Stomach smooth muscle (tissue), 2 donors: ENCODE data around the gene ZNF407.

Source experiments
- H3K27ac ChIP-seq: one replicate; pipeline ENCODE4 v1.7.0; 2013; ENCODE audit warnings: mild to moderate bottlenecking, low read length, inconsistent platforms
- H3K27me3 ChIP-seq, 2 donors: one replicate each; pipeline ENCODE4 v1.7.0; 2013; ENCODE audit warnings: low read length in 2 of 2; ENCODE audit not compliant: insufficient read depth in 2 of 2, control insufficient read depth in 1 of 2
- H3K36me3 ChIP-seq, 2 donors: one replicate each; pipeline ENCODE4 v1.7.0; 2013; ENCODE audit warnings: low read length in 2 of 2; ENCODE audit not compliant: control insufficient read depth in 2 of 2, insufficient read depth in 2 of 2
- H3K4me1 ChIP-seq: one replicate; pipeline ENCODE4 v1.7.0; 2013; ENCODE audit warnings: low read length; ENCODE audit not compliant: control insufficient read depth, insufficient read depth
- H3K4me3 ChIP-seq, 2 donors: one replicate each; pipeline ENCODE4 v1.7.0; 2013; ENCODE audit warnings: low read length in 2 of 2
- H3K9ac ChIP-seq, 2 donors: one replicate each; pipeline ENCODE4 v1.7.0; 2013; ENCODE audit warnings: low read length in 2 of 2, mild to moderate bottlenecking in 1 of 2
- H3K9me3 ChIP-seq, 2 donors: one replicate each; pipeline ENCODE4 v1.7.0; 2013; ENCODE audit warnings: low read length in 2 of 2; ENCODE audit not compliant: control insufficient read depth in 2 of 2
- donor health status: healthy.
- donor health status: Pancreatic carcinoma.

ZNF407 gene

GRCh38 chr18:75071484-75071785, 473.8 kb downstream of the ZNF407 start:
- peaks cover 0 to 2% of the 10 kb centered on the region in 2 donors for H3K9me3 ChIP-seq
- no peaks in the 10 kb centered on the region for H3K36me3 ChIP-seq
- H3K27ac ChIP-seq: no peak overlapping the region
- H3K9ac ChIP-seq: no peak overlapping the region
- H3K4me1 ChIP-seq: no peaks in the 10 kb centered on the region
- no peak overlapping the region for H3K4me3 ChIP-seq
- no peaks in the 10 kb centered on the region for H3K27me3 ChIP-seq

DNA sequence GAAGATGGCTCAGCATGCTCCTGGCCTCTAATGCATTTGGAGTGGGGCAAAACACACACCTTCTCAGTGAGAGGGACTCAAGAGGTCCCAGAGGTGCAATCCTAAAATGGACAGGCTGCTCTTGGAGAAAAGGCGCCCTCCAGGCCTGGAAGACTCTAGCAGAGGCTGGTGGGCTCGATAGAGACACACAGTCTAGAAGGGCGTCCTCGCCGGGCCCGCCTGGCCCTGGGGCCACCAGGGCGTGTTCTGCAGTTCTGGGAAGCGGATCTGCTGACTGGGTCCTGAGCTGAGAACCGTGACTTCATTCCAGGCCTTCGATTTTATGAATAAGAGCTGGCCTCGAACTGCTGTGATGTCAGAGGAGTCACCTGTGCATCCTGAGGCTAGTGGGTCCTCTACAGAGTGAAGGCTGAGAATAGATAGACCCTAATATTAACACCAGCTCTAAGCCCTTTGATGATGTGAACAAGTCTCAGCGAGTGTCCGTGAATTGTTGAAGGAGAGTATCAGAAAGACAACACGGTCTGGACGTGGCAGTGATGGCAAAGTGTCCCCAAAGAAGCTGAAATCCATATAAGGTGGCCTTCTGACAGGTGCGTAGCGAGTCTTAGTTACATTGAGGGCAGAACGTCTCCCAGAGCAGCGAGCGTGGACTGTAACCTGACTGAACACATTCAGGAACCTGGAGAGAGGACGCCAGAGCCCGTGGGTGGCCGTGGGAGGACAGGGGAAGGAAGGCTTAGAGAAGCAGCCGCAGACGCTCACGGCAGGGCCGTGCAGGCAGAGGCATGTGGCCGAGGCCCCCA, 474.4 kb downstream of the ZNF407 start:
- Histone ChIP-seq H3K4me3 (no peak overlapping the region), H3K27me3 (no peaks in the 10 kb centered on the region), H3K9ac (no peak overlapping the region), H3K27ac (no peak overlapping the region), H3K4me1 (no peaks in the 10 kb centered on the region), H3K36me3 (no peaks in the 10 kb centered on the region), H3K9me3 (peaks cover 0 to 2% of the 10 kb centered on the region in 2 donors)

GRCh38 chr18:75072672-75073371, 475.2 kb downstream of the ZNF407 start:
- no peaks in the 10 kb centered on the region for H3K36me3 ChIP-seq
- H3K9me3 ChIP-seq: peaks cover 0 to 4% of the 10 kb centered on the region in 2 donors

DNA sequence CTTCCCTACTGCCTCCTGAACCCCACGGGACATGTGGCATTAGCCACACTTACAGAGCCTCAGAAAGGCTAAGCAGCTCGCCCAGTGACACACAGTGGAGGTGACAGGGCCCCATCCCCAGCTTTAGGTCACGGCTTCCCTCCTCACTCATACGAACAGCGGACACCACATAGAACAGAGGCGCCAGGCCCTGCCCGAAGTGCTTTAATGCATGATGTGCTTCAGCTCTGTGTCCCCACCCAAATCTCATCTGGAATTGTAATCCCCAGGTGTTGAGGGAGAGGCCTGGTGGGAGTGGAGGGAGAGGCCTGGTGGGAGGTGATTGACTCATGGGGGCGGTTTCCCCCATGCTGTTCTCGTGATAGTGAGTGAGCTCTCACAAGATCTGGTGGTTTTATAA, 476.0 kb downstream of the ZNF407 start:
- H3K27me3 ChIP-seq: no peaks in the 10 kb centered on the region
- no peaks in the 10 kb centered on the region for H3K4me1 ChIP-seq
- H3K36me3 ChIP-seq: no peaks in the 10 kb centered on the region
- no peak overlapping the region for H3K9ac ChIP-seq
- H3K9me3 ChIP-seq: peaks cover 0 to 10% of the 10 kb centered on the region in 2 donors
- H3K4me3 ChIP-seq: no peak overlapping the region
- H3K27ac ChIP-seq: no peak overlapping the region

More at GRCh38 chr18:75072672-75073371, 475.2 kb downstream of the ZNF407 start:
- Histone ChIP-seq H3K27ac (no peak overlapping the region), H3K4me1 (no peaks in the 10 kb centered on the region), H3K9ac (no peak overlapping the region), H3K27me3 (no peaks in the 10 kb centered on the region), H3K4me3 (no peak overlapping the region)

- Histone ChIP-seq H3K27ac (no peak overlapping the region), H3K4me1 (no peaks in the 10 kb centered on the region), H3K36me3 (no peaks in the 10 kb centered on the region), H3K9ac (no peak overlapping the region), H3K9me3 (peaks cover 0 to 8% of the 10 kb centered on the region in 2 donors), H3K27me3 (no peaks in the 10 kb centered on the region), H3K4me3 (no peak overlapping the region)
These were observed 476.7 kb downstream of the ZNF407 start for GRCh38 chr18:75074196-75075015.

GRCh38 chr18:75075016-75075305, 477.3 kb downstream of the ZNF407 start:
- peaks cover 0 to 8% of the 10 kb centered on the region in 2 donors for H3K9me3 ChIP-seq
- H3K9ac ChIP-seq: no peak overlapping the region
- no peak overlapping the region for H3K27ac ChIP-seq
- no peaks in the 10 kb centered on the region for H3K36me3 ChIP-seq
- no peaks in the 10 kb centered on the region for H3K27me3 ChIP-seq
- H3K4me3 ChIP-seq: no peak overlapping the region
- no peaks in the 10 kb centered on the region for H3K4me1 ChIP-seq

GRCh38 chr18:75075429-75075841, 477.8 kb downstream of the ZNF407 start:
- peaks cover 0 to 8% of the 10 kb centered on the region in 2 donors for H3K9me3 ChIP-seq

GRCh38 chr18:75076286-75076685, 478.6 kb downstream of the ZNF407 start:
- Histone ChIP-seq H3K4me1 (no peaks in the 10 kb centered on the region), H3K27me3 (peaks cover 0 to 2% of the 10 kb centered on the region in 2 donors), H3K9ac (no peak overlapping the region), H3K36me3 (no peaks in the 10 kb centered on the region), H3K4me3 (no peak overlapping the region), H3K9me3 (peaks cover 0 to 8% of the 10 kb centered on the region in 2 donors), H3K27ac (no peak overlapping the region)

More at GRCh38 chr18:75075429-75075841, 477.8 kb downstream of the ZNF407 start:
- Histone ChIP-seq H3K4me3 (no peak overlapping the region), H3K4me1 (no peaks in the 10 kb centered on the region), H3K36me3 (no peaks in the 10 kb centered on the region), H3K27me3 (no peaks in the 10 kb centered on the region), H3K9ac (no peak overlapping the region), H3K27ac (no peak overlapping the region)

DNA sequence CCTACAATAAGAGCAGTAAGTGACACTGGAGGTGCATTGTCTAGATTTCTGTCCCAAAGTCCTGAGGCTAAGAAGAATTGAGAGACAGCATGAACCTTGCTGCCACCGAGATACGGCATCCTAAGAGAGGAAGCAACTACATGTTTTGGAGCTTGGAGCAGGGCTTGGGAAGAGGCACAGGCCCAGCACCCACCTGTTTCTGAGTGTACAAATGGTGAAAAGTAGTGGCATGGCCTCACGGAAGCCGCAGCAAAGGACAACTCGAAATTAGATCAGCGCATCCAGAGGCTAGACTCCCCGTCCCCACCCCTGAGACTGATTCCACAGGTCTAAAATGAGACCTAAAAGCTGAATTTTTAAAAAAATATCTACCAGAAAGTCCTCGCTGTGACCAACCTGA, 483.8 kb downstream of the ZNF407 start:
- Histone ChIP-seq H3K27ac (no peak overlapping the region), H3K36me3 (no peaks in the 10 kb centered on the region), H3K4me1 (no peaks in the 10 kb centered on the region), H3K9ac (no peak overlapping the region), H3K9me3 (peaks cover 4 to 17% of the 10 kb centered on the region in 2 donors), H3K27me3 (peaks cover 0 to 2% of the 10 kb centered on the region in 2 donors), H3K4me3 (no peak overlapping the region)

- H3K4me3 ChIP-seq: no peak overlapping the region
These were observed 485.5 kb downstream of the ZNF407 start for GRCh38 chr18:75083131-75083530.

More at GRCh38 chr18:75083131-75083530, 485.5 kb downstream of the ZNF407 start:
- Histone ChIP-seq H3K27ac (no peak overlapping the region), H3K36me3 (no peaks in the 10 kb centered on the region), H3K9me3 (peaks cover 4 to 18% of the 10 kb centered on the region in 2 donors), H3K4me1 (no peaks in the 10 kb centered on the region), H3K27me3 (peaks cover 0 to 2% of the 10 kb centered on the region in 2 donors), H3K9ac (no peak overlapping the region)
